Natural killer cell (primary cell): ENCODE measurements around the gene TTC38. TPM values are rescaled to one million over a fixed set of nuclear protein-coding genes. Genes with fewer than 3 reads are reported as not detected.

ENCODE experiments used
- ATAC-seq, 3 donors: fragments of 150-1000 bp in 2 of 3; fragments of 200-7000 bp in 1 of 3; cut with Tn5 transposase; 1 replicate in 1 of 3; 2 replicates in 2 of 3; pipeline ENCODE4 v1.10.0; 2021; ENCODE audit warnings: mild to moderate bottlenecking in 2 of 3, moderate library complexity in 2 of 3
- DNase-seq, 2 donors: peaks; one replicate each; pipeline versions ENCODE4 v3.0.0 to v3.0.0-alpha.2; 2013 to 2021; ENCODE audit warnings: mixed read lengths in 1 of 2
- H3K27ac ChIP-seq: one replicate; pipeline ENCODE4 v1.5.1; 2013; ENCODE audit warnings: mild to moderate bottlenecking, low read length
- H3K27me3 ChIP-seq: one replicate; pipeline ENCODE4 v1.6.1; 2013; ENCODE audit warnings: low read length; ENCODE audit not compliant: control insufficient read depth, insufficient read depth
- H3K36me3 ChIP-seq: one replicate; pipeline ENCODE4 v1.6.1; 2013; ENCODE audit warnings: low read length; ENCODE audit not compliant: control insufficient read depth, insufficient read depth
- H3K4me1 ChIP-seq: one replicate; pipeline ENCODE4 v1.6.1; 2013; ENCODE audit warnings: low read length; ENCODE audit not compliant: control insufficient read depth, insufficient read depth
- H3K4me3 ChIP-seq: one replicate; pipeline ENCODE4 v1.5.1; 2013; ENCODE audit warnings: low read length
- H3K9me3 ChIP-seq: one replicate; pipeline ENCODE4 v1.6.1; 2013; ENCODE audit warnings: low read length; ENCODE audit not compliant: control insufficient read depth, insufficient read depth
- H3K27ac Mint-ChIP-seq, 2 donors: one replicate each; pipeline ENCODE4 v1.8.0; 2022; ENCODE audit warnings: mild to moderate bottlenecking in 2 of 2, mixed read lengths in 2 of 2, moderate library complexity in 1 of 2
- H3K27me3 Mint-ChIP-seq, 2 donors: one replicate each; pipeline ENCODE4 v1.8.0; 2022; ENCODE audit warnings: low read depth in 2 of 2, mixed read lengths in 2 of 2
- H3K36me3 Mint-ChIP-seq: one replicate; pipeline ENCODE4 v1.8.0; 2022; ENCODE audit warnings: mixed read lengths
- H3K4me1 Mint-ChIP-seq, 2 donors: one replicate each; pipeline ENCODE4 v1.8.0; 2022; ENCODE audit warnings: mixed read lengths in 2 of 2
- H3K4me3 Mint-ChIP-seq: one replicate; pipeline ENCODE4 v1.8.0; 2022; ENCODE audit warnings: mild to moderate bottlenecking, moderate library complexity, mixed read lengths
- H3K9me3 Mint-ChIP-seq, 2 donors: one replicate each; pipeline ENCODE4 v1.8.0; 2022; ENCODE audit warnings: mixed read lengths in 2 of 2
- WGBS: methylation state at CpG from one replicate; pipeline ENCODE4 v1.1.7; 2013; ENCODE audit warnings: missing lambda C conversion rate; ENCODE audit not compliant: insufficient coverage; 5-methylcytosine and 5-hydroxymethylcytosine counted together
- intact Hi-C: fragments of 100-400 bp; cut with micrococcal nuclease; formaldehyde crosslinking; loops from one replicate; pipeline ENCODE4 v1.14.2; 2022
- total RNA-seq, 4 donors: library from RNA; stranded (reverse); fragments of 120-200 nt in 1 of 4; gene quantifications; one replicate each; pipeline versions ENCODE4 v1.2.3 to v1.2.4, GENCODE V29; 2013 to 2022
- TF ChIP-seq, protein P1 (sequence below): fragments of 200-600 bp; IDR thresholded peaks from one replicate; pipeline ENCODE4 v1.8.0; 2022; ENCODE audit warnings: antibody characterized with exemption

The TTC38 gene
- total RNA-seq, 3 donors from 2014 or later (not counting 1 experiment from before 2014, with no cell fraction given): 251 to 313 (median 312) TPM

DNA sequence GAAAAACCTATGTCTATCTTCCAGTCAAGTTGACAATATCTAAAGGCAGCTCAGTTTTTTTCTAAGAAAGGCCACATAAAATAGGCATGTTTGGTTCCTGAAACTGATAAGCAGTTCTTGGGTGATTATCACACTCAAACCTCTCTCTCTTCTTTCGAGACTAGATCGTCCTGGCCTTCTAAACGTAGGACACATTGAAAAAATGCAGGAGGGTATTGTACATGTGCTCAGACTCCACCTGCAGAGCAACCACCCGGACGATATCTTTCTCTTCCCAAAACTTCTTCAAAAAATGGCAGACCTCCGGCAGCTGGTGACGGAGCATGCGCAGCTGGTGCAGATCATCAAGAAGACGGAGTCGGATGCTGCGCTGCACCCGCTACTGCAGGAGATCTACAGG lies 32.8 kb upstream of the TTC38 start:
- no peak for ATAC-seq
- Mint-ChIP-seq H3K9me3 (no peaks in the 10 kb centered on the region), H3K4me3 (no peak overlapping the region), H3K27me3 (no peaks in the 10 kb centered on the region), H3K27ac (no peak overlapping the region), H3K4me1 (peaks cover 12 to 18% of the 10 kb centered on the region in 2 donors), H3K36me3 (peaks cover 8% of the 10 kb centered on the region)
- intact Hi-C loops: no loop called here
- no peak for DNase-seq
- TF ChIP-seq, protein P1, sequence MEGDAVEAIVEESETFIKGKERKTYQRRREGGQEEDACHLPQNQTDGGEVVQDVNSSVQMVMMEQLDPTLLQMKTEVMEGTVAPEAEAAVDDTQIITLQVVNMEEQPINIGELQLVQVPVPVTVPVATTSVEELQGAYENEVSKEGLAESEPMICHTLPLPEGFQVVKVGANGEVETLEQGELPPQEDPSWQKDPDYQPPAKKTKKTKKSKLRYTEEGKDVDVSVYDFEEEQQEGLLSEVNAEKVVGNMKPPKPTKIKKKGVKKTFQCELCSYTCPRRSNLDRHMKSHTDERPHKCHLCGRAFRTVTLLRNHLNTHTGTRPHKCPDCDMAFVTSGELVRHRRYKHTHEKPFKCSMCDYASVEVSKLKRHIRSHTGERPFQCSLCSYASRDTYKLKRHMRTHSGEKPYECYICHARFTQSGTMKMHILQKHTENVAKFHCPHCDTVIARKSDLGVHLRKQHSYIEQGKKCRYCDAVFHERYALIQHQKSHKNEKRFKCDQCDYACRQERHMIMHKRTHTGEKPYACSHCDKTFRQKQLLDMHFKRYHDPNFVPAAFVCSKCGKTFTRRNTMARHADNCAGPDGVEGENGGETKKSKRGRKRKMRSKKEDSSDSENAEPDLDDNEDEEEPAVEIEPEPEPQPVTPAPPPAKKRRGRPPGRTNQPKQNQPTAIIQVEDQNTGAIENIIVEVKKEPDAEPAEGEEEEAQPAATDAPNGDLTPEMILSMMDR: no peak
- Histone ChIP-seq H3K4me3 (no peak overlapping the region), H3K4me1 (peaks cover 19% of the 10 kb centered on the region), H3K27ac (no peak overlapping the region), H3K9me3 (no peaks in the 10 kb centered on the region), H3K36me3 (peaks cover 6% of the 10 kb centered on the region), H3K27me3 (no peaks in the 10 kb centered on the region)
- WGBS: 95% methylated on average over 12 of the region's 12 CpGs

DNA sequence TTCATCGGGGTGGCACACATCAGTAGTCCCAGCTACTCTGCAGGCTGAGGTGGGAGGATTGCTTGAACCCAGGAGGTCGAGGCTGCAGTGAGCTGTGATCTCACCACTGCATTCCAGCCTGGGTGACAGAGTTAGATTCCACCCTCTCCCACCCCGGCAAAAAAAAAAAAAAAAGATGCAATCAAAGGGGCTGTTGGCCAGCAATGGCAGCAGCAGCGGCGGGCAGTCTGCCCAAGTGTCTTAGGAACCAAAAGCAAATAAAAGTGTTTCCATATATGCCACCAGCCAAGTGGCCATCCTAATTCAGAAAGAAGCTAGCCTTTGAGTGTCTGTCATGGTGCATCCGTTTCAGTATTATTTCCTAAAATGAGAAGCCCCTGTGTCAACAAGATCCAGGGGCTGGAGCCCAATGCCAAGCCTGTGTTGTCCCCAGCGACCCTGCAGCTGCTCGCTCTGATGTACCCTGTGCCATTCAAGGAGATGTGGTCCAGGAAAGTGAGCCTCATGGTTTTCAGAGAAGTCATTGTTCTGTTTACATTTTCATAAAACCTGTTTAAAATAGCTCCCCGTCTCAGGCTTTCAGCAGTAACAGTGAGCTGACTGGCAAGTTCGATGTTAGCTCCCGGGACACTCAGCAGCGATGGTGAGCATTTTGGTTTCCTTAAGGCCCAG lies 30.2 kb upstream of the TTC38 start:
- Mint-ChIP-seq H3K27me3 (no peaks in the 10 kb centered on the region), H3K9me3 (no peaks in the 10 kb centered on the region), H3K36me3 (peaks cover 8% of the 10 kb centered on the region), H3K4me1 (peaks cover 19 to 25% of the 10 kb centered on the region in 2 donors), H3K4me3 (no peak overlapping the region), H3K27ac (no peak overlapping the region)
- ATAC-seq (no peak), DNase-seq (no peak)
- Histone ChIP-seq H3K27ac (no peak overlapping the region), H3K36me3 (peaks cover 3% of the 10 kb centered on the region), H3K4me3 (no peak overlapping the region), H3K9me3 (no peaks in the 10 kb centered on the region), H3K27me3 (no peaks in the 10 kb centered on the region), H3K4me1 (peaks cover 24% of the 10 kb centered on the region)
- WGBS: 96% methylated on average over 12 of the region's 12 CpGs
- intact Hi-C loops: no loop called here
- TF ChIP-seq, protein P1: no peak

DNA sequence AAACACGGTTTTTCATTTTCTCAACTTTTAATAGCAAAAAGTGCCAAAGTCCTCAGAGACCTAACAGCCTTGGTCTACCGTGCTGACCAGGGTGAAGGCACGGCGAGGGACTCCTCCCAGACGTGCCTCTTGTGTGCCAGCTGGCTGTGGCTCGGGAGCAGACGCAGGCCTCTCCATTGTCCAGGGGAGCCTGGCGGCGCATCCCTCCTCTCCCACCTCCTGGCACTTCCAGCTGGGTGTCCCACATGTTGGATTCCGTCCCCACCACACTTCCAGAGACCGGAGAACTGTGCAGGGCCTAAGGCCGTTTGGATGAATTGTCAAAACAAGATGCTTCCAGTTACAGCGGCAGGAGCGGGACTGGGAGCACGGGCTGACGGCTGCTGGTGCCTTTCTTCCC lies 29.3 kb upstream of the TTC38 start:
- DNase-seq (no peak), ATAC-seq (no peak)
- H3K9me3 Mint-ChIP-seq: no peaks in the 10 kb centered on the region
- H3K4me1 Mint-ChIP-seq: peaks cover 19 to 25% of the 10 kb centered on the region in 2 donors
- Histone ChIP-seq H3K36me3 (peaks cover 3% of the 10 kb centered on the region), H3K27ac (no peak overlapping the region), H3K9me3 (no peaks in the 10 kb centered on the region), H3K4me1 (peaks cover 24% of the 10 kb centered on the region), H3K4me3 (no peak overlapping the region), H3K27me3 (no peaks in the 10 kb centered on the region)
- 96% methylated on average over 16 of the region's 16 CpGs for WGBS
- H3K36me3 Mint-ChIP-seq: peaks cover 8% of the 10 kb centered on the region
- intact Hi-C loops: no loop called here
- peak overlapping the region in 1 of 2 donors; percentile 61 for H3K27ac Mint-ChIP-seq
- H3K4me3 Mint-ChIP-seq: no peak overlapping the region
- TF ChIP-seq, protein P1: no peak
- H3K27me3 Mint-ChIP-seq: no peaks in the 10 kb centered on the region
